Ishikawa (cell line): Measurements from ENCODE around the gene RRP15.

Experiments used
- EP300 ChIP-seq: IDR thresholded peaks from 2 replicates; pipeline ENCODE4 v1.6.1; 2012; ENCODE audit warnings: borderline replicate concordance
- FOXM1 ChIP-seq: IDR thresholded peaks from 2 replicates; pipeline ENCODE4 v1.6.1; 2012; ENCODE audit warnings: low read depth, borderline replicate concordance
- MAX ChIP-seq: IDR thresholded peaks from 2 replicates; pipeline ENCODE4 v1.6.1; 2012
- NFIC ChIP-seq: IDR thresholded peaks from 2 replicates; pipeline ENCODE4 v1.6.1; 2012
- RAD21 ChIP-seq: IDR thresholded peaks from 2 replicates; pipeline ENCODE4 v1.6.1; 2012; ENCODE audit warnings: low read depth
- REST ChIP-seq: IDR thresholded peaks from 2 replicates; pipeline ENCODE4 v1.6.1; 2012; ENCODE audit warnings: low read depth, mild to moderate bottlenecking
- TAF1 ChIP-seq: IDR thresholded peaks from 2 replicates; pipeline ENCODE4 v1.6.1; 2012; ENCODE audit warnings: low read depth, mild to moderate bottlenecking
- YY1 ChIP-seq: IDR thresholded peaks from 2 replicates; pipeline ENCODE4 v1.6.1; 2012; ENCODE audit warnings: low read depth

- TF ChIP-seq RAD21 (no peak), EP300 (no peak), TAF1 (no peak), REST (no peak), NFIC (no peak), YY1 (no peak), FOXM1 (no peak), MAX (no peak)
These were observed 9.5 kb downstream of the RRP15 start for GRCh38 chr1:218294546-218294945.
